GM23338 (cell line): ENCODE data around the gene PPID. TPM values are rescaled to one million over a fixed set of nuclear protein-coding genes. Genes with fewer than 3 reads are reported as not detected.
"Not testable (repeated sequence)": the region's sequence is repeated elsewhere in the genome, so short reads cannot be mapped to it uniquely, and the experiment has no call there.

Experiments used
- ATAC-seq: fragments of 200-7000 bp; cut with Tn5 transposase; 3 replicates; pipeline ENCODE4 v1.9.1; 2020
- DNase-seq: peaks from one replicate; pipeline ENCODE4 v3.0.0-alpha.2; 2015; ENCODE audit warnings: low spot score
- H2AFZ ChIP-seq: fragments of 200-600 bp; sonication (generic); 2 replicates; pipeline ENCODE4 v1.8.0; 2016; ENCODE audit warnings: antibody characterized with exemption, mild to moderate bottlenecking, moderate library complexity
- H3F3A ChIP-seq: fragments of 200-600 bp; sonication (generic); replicated peaks from 2 replicates; pipeline ENCODE4 v1.8.0; 2017; ENCODE audit warnings: antibody characterized with exemption, mixed run types, low read depth
- H3K27ac ChIP-seq: fragments of 200-600 bp; sonication (generic); 2 replicates; pipeline ENCODE4 v1.6.1; 2016; ENCODE audit warnings: low read depth
- H3K27me3 ChIP-seq: fragments of 200-600 bp; sonication (generic); 2 replicates; pipeline ENCODE4 v1.8.0; 2016; ENCODE audit warnings: mild to moderate bottlenecking, mixed run types, moderate library complexity; ENCODE audit not compliant: insufficient read depth
- H3K36me3 ChIP-seq: fragments of 200-600 bp; sonication (generic); 2 replicates; pipeline ENCODE4 v1.8.0; 2016; ENCODE audit warnings: mild to moderate bottlenecking; ENCODE audit not compliant: insufficient read depth
- H3K4me1 ChIP-seq: fragments of 200-600 bp; sonication (generic); 2 replicates; pipeline ENCODE4 v1.8.0; 2016; ENCODE audit warnings: mild to moderate bottlenecking, moderate library complexity; ENCODE audit not compliant: insufficient read depth
- H3K4me2 ChIP-seq: fragments of 200-600 bp; sonication (generic); 2 replicates; pipeline ENCODE4 v1.7.1; 2017; ENCODE audit warnings: mixed run types
- H3K4me3 ChIP-seq: fragments of 200-600 bp; sonication (generic); 2 replicates; pipeline ENCODE4 v1.6.1; 2016; ENCODE audit warnings: mixed run types
- H3K79me2 ChIP-seq: fragments of 200-600 bp; sonication (generic); replicated peaks from 2 replicates; pipeline ENCODE4 v1.8.0; 2017; ENCODE audit warnings: mild to moderate bottlenecking; ENCODE audit not compliant: insufficient read depth
- H3K9me2 ChIP-seq: fragments of 200-600 bp; sonication (generic); 2 replicates; pipeline ENCODE4 v1.8.0; 2017; ENCODE audit not compliant: insufficient read depth
- H4K20me1 ChIP-seq: fragments of 200-600 bp; sonication (generic); replicated peaks from 2 replicates; pipeline ENCODE4 v1.8.0; 2017; ENCODE audit warnings: mild to moderate bottlenecking; ENCODE audit not compliant: insufficient read depth
- H3K27ac Mint-ChIP-seq: 2 replicates; pipeline ENCODE4 v1.8.0; 2020; ENCODE audit warnings: inconsistent platforms, mild to moderate bottlenecking, moderate library complexity, mixed read lengths
- H3K27me3 Mint-ChIP-seq: 3 replicates; pipeline ENCODE4 v1.8.0; 2022; ENCODE audit warnings: low read depth, mild to moderate bottlenecking, moderate library complexity, mixed read lengths, inconsistent platforms; ENCODE audit not compliant: insufficient read depth, poor library complexity
- H3K36me3 Mint-ChIP-seq: 3 replicates; pipeline ENCODE4 v1.8.0; 2021; ENCODE audit warnings: low read depth, mild to moderate bottlenecking, inconsistent platforms, moderate library complexity, mixed read lengths
- H3K4me1 Mint-ChIP-seq: 3 replicates; pipeline ENCODE4 v1.8.0; 2020; ENCODE audit warnings: mild to moderate bottlenecking, inconsistent platforms, mixed read lengths
- H3K4me3 Mint-ChIP-seq: 3 replicates; pipeline ENCODE4 v1.8.0; 2021; ENCODE audit warnings: moderate library complexity, mild to moderate bottlenecking, inconsistent platforms, mixed read lengths
- H3K9me3 Mint-ChIP-seq: 3 replicates; pipeline ENCODE4 v1.8.0; 2020; ENCODE audit warnings: moderate library complexity, mild to moderate bottlenecking, inconsistent platforms, mixed read lengths
- CREB1 ChIP-seq: fragments of 250-450 bp; sonication (Bioruptor Pico); IDR thresholded peaks from 2 replicates; pipeline ENCODE4 v1.5.0; 2020; ENCODE audit warnings: low read depth, mild to moderate bottlenecking, moderate library complexity
- EZH2 ChIP-seq: fragments of 200-600 bp; sonication (generic); IDR thresholded peaks from one replicate; pipeline ENCODE4 v1.8.0; 2017; ENCODE audit warnings: antibody characterized with exemption, mild to moderate bottlenecking, low read depth; ENCODE audit not compliant: unreplicated experiment
- EZH2phosphoT487 ChIP-seq: fragments of 200-600 bp; sonication (generic); IDR thresholded peaks from one replicate; pipeline ENCODE4 v1.8.1; 2018; ENCODE audit warnings: antibody characterized with exemption; ENCODE audit not compliant: unreplicated experiment
- JUNB ChIP-seq: IDR thresholded peaks from one replicate; pipeline ENCODE4 v1.6.1; 2016; ENCODE audit warnings: antibody characterized with exemption; ENCODE audit not compliant: unreplicated experiment
- NANOG ChIP-seq: IDR thresholded peaks from 2 replicates; pipeline ENCODE4 v1.6.1; 2016; ENCODE audit warnings: antibody characterized with exemption, borderline replicate concordance
- POLR2AphosphoS5 ChIP-seq: IDR thresholded peaks from 2 replicates; pipeline ENCODE4 v1.6.1; 2016; ENCODE audit warnings: antibody characterized with exemption, low read depth
- ZNF114 ChIP-seq: fragments of 250-450 bp; sonication (Bioruptor Pico); IDR thresholded peaks from 2 replicates; pipeline ENCODE4 v1.5.0; 2020; ENCODE audit warnings: mild to moderate bottlenecking, moderate library complexity
- ZNF331 ChIP-seq: fragments of 250-450 bp; sonication (Bioruptor Pico); IDR thresholded peaks from 2 replicates; pipeline ENCODE4 v1.5.0; 2020; ENCODE audit warnings: low read depth, mild to moderate bottlenecking, moderate library complexity
- polyA plus RNA-seq: library from polyadenylated mRNA; unstranded; fragments of >200 nt; fragmentation: Nextera tagmentation; extraction: Ambion mirVana; gene quantifications from 2 replicates; pipeline ENCODE4 v1.2.1, GENCODE V29; 2016
- small RNA-seq: library from RNA; depleted of rRNA; stranded (forward); fragments of <200 nt; gene quantifications from one replicate; pipeline ENCODE3, GENCODE V24; 2014; ENCODE audit warnings: low replicate concordance
- total RNA-seq: library from RNA; depleted of rRNA; stranded (reverse); fragments of >200 nt; shearing (Covaris generic); gene quantifications from 2 replicates; pipeline ENCODE4 v1.2.3, GENCODE V29; 2014; rRNA removed
- TF ChIP-seq, protein P1 (sequence below), 2 experiments: fragments of 200-600 bp in 1 of 2; sonication (generic) in 1 of 2; conservative IDR thresholded peaks; 2 replicates each; pipeline versions ENCODE4 v1.5.1 to v1.6.1; 2016 to 2017; ENCODE audit warnings: antibody characterized with exemption in 2 of 2, low read depth in 2 of 2, mild to moderate bottlenecking in 2 of 2, moderate library complexity in 1 of 2

The PPID gene
- total and polyA plus RNA-seq, 2 experiments from 2014 or later: 56.6 to 66.2 TPM

DNA sequence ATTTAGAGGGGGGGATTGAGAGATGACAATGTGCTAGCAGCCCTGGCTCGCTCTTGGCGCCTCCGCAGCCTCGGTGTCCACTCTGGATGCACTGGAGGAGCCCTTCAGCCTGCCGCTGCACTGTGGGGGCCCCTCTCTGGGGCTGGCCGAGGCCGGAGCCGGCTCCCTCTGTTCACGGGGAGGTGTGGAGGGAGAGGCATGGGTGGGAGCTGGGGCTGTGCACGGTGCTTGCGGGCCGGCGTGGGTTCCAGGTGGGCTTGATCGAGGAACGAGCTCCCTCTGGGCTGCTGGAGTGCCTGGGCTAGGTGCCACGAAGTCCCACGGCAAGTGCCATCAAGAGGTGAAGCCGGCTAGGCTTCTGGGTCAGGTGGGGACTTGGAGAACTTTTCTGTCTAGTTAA, 58.4 kb downstream of the PPID start (continued):
- TF ChIP-seq EZH2phosphoT487 (no peak), ZNF331 (CRISPR knock-in tag) (no peak), ZNF114 (no peak), JUNB (no peak), EZH2 (no peak), CREB1 (CRISPR knock-in tag) (no peak), NANOG (no peak), POLR2AphosphoS5 (no peak)
- TF ChIP-seq, protein P1, sequence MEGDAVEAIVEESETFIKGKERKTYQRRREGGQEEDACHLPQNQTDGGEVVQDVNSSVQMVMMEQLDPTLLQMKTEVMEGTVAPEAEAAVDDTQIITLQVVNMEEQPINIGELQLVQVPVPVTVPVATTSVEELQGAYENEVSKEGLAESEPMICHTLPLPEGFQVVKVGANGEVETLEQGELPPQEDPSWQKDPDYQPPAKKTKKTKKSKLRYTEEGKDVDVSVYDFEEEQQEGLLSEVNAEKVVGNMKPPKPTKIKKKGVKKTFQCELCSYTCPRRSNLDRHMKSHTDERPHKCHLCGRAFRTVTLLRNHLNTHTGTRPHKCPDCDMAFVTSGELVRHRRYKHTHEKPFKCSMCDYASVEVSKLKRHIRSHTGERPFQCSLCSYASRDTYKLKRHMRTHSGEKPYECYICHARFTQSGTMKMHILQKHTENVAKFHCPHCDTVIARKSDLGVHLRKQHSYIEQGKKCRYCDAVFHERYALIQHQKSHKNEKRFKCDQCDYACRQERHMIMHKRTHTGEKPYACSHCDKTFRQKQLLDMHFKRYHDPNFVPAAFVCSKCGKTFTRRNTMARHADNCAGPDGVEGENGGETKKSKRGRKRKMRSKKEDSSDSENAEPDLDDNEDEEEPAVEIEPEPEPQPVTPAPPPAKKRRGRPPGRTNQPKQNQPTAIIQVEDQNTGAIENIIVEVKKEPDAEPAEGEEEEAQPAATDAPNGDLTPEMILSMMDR (conservative IDR thresholded peaks at IDR 0.05; ENCODE audit: low read depth in 2 of 2): no peak

DNA sequence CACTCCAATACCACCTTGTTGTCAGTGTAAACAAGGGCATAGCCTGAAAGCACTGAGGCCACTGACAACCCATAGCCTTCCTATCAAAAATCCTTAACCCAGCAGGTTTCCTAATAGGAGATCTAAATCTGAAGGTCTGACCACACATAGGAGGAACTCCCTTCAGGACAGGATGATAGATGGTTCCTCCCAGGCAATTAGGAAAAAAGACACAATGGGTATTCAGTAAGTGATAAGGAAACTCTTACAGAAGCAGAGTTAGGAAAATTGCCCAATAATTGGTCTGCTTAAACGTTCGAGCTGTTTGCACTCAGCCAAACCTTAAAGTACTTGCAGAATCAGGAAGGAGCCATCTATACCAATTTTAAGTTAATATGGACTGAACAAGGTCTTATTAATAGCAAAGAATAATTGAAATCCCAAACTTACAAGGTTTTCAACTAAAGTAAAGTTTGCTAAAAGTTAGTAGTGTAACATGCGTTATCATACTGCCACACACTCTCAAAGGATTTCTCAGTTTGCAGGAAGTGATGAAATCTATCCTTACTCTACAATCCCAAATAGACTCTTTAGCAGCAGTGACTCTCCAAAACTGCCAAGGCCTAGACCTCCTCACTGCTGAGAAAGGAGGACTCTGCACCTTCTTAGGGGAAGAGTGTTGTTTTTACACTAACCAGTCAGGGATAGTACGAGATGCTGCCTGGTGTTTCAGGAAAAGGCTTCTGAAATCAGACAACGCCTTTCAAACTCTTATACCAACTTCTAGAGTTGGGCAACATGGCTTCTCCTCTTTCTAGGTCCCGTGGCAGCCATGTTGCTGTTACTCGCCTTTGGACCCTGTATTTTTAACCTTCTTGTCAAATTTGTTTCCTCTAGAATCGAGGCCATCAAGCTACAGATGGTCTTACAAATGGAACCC, 59.2 kb downstream of the PPID start:
- not testable (repeated sequence) for H3K4me3 ChIP-seq, H3K4me3 Mint-ChIP-seq, H2AFZ ChIP-seq, H4K20me1 ChIP-seq, H3K27me3 ChIP-seq, H3K9me2 ChIP-seq, DNase-seq, H3K36me3 ChIP-seq, ATAC-seq, H3K4me2 ChIP-seq, H3K9me3 Mint-ChIP-seq, H3K4me1 ChIP-seq, H3F3A ChIP-seq, H3K27ac ChIP-seq, H3K27me3 Mint-ChIP-seq, H3K27ac Mint-ChIP-seq
- peaks cover 21% of the 10 kb centered on the region for H3K36me3 Mint-ChIP-seq
- H3K4me1 Mint-ChIP-seq: peaks cover 17% of the 10 kb centered on the region
- peaks cover 25% of the 10 kb centered on the region for H3K79me2 ChIP-seq

DNA sequence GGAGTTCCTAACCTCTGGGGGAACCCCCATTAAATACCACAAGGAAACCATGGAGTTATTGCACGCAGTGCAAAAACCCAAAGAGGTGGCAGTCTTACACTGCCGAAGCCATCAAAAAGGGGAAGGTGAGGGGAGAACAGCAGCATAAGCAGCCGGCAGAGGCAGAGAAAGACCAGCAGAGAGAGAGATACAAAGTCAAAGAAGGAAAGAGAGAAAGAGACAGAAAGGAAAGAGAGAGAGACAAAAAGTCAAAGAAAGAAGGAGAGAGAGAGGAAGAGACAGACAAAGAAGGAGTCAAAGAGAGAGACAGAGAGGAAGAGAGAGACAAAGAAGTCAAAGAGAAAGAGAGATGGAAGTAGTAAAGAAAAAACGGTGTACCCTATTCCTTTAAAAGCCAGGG, 59.9 kb downstream of the PPID start:
- H3F3A ChIP-seq, H3K27ac Mint-ChIP-seq, H3K4me2 ChIP-seq, H3K36me3 ChIP-seq, H3K27me3 Mint-ChIP-seq, ATAC-seq, DNase-seq, H2AFZ ChIP-seq, H3K27me3 ChIP-seq, H3K9me3 Mint-ChIP-seq, H3K9me2 ChIP-seq, H3K27ac ChIP-seq, H3K4me3 ChIP-seq, H4K20me1 ChIP-seq, H3K4me1 ChIP-seq, H3K4me3 Mint-ChIP-seq: not testable (repeated sequence)
- Mint-ChIP-seq H3K4me1 (peaks cover 22% of the 10 kb centered on the region), H3K36me3 (peaks cover 20% of the 10 kb centered on the region)
- peaks cover 18% of the 10 kb centered on the region for H3K79me2 ChIP-seq

Small RNAs within 50 kb of the gene (small RNA-seq; reads per million reads assigned to genes)
- not detected for gene RF00012

Other genes starting within 250 kb of the PPID start
- gene RXFP1, start 201.5 kb downstream of the PPID start, total RNA-seq: 0.12 and 0.63 TPM in 2 replicates
- gene RXFP1, start 201.5 kb downstream of the PPID start, polyA plus RNA-seq: 0.07 TPM in 1 of 2 replicates, not detected in the other
- gene C4orf46, start 51.5 kb downstream of the PPID start, total RNA-seq: 41.5 and 51.5 TPM in 2 replicates
- 18.9 and 23.9 TPM in 2 replicates for gene C4orf46, start 51.5 kb downstream of the PPID start, polyA plus RNA-seq
- gene ETFDH, start 51.1 kb downstream of the PPID start, total RNA-seq: 9.2 and 11.4 TPM in 2 replicates
- 13.7 and 17.7 TPM in 2 replicates for gene ETFDH, start 51.1 kb downstream of the PPID start, polyA plus RNA-seq
- 17.2 and 32.4 TPM in 2 replicates for gene FNIP2, start 45.6 kb upstream of the PPID start, total RNA-seq
- 2.7 TPM in 2 replicates for gene FNIP2, start 45.6 kb upstream of the PPID start, polyA plus RNA-seq